Measurements from ENCODE around the gene PATE2.

Gene PATE2

DNA sequence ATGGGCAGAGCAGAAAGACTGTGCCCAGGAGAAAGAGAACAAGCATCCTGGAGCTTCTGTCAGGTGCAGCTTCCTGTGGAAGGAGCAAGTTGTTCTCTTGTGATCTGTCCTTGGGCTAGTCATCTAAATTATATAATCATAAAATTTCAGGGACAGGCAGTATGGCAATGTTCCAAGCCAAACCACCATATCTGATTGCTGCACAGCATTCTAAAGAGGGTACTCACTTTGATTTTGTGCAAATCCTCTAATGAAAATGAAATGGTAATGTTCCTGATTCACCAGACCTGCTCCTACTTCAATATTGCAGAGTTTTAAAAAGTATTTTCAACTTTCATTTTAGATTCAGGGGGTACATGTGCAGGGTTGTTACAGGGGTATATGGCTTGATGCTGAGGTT lies at the start of gene PATE2:
PATE2 (minus strand) TSS at position 101 of the 400 bp plus-strand sequence; CDS start at position 46, 55 bp downstream.
- DNase-seq = no peak

DNA sequence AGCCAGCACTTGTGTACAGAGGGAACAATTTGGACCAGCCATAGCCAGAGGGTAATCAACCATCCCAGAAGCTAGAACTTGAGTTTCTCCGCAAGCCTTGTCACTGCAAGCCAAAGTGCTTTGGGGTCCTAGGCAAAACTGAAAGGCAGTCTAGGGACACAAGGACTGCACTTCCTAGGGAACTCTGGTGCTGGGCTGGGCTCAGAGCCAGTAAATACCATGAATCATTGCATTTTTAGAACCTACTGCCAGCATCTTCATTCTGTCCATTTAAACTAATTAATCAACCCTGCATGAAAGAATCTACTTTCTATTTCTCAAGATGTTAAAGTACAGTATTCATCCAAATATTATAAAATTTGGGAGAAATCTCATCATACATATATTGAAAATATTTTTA lies 29.3 kb upstream of the PATE2 start:
- no peak for DNase-seq

DNA sequence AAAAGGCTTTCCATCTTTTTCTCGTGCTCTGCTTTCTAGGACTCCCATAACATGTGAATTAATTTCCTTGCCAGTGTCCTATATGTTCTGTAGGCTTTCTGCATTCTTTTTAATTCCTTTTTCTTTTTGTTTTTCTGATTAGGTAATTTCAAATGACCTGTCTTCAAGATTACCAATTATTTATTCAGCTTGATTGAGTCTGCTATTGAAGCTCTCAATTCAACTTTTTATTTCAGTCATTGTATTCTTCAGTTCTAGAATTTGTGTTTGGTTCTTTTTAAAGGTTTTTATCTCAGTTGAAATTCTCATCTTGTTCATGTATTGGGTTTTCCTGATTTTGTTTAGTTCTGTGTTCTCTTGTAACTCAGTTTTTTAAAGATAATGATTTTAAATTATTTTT lies 23.8 kb upstream of the PATE2 start:
- DNase-seq = no peak

GRCh38 chr11:125799808-125800207 lies 21.2 kb upstream of the PATE2 start:
- no peak for DNase-seq

- no peak for DNase-seq
Measured at GRCh38 chr11:125797641-125798040, 19.0 kb upstream of the PATE2 start.

- DNase-seq = no peak
Measured at GRCh38 chr11:125790825-125791224, 12.2 kb upstream of the PATE2 start.

GRCh38 chr11:125787827-125788226 lies 9.2 kb upstream of the PATE2 start, which contains the start of gene PATE3:
PATE3 (plus strand) TSS chr11:125788127; CDS start chr11:125788152, 25 bp downstream.
- no peak for DNase-seq

- no peak for DNase-seq
Measured at GRCh38 chr11:125784678-125785077, 6.0 kb upstream of the PATE2 start.

DNA sequence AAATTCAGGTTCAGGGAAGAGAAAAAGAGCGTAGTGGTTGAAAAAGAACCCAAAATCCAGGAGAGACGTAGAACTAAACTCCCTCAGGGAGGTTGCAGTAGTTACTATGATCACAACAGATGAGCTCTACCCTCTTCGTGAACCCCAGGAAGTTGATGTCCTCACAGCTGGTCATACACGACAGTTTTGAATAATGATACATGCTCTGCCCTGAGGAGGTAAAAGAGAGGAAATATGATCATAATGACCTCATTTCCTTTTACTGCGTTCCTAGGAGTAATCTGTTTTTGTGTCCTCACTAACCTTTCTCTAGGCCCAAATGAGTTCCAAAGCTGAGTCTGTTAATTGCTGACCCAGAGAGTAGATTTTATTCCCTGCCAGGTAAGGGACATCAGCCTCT lies 1.3 kb downstream of the PATE2 start:
- no peak for DNase-seq

GRCh38 chr11:125773516-125773915 lies 5.1 kb downstream of the PATE2 start:
- DNase-seq = no peak

DNA sequence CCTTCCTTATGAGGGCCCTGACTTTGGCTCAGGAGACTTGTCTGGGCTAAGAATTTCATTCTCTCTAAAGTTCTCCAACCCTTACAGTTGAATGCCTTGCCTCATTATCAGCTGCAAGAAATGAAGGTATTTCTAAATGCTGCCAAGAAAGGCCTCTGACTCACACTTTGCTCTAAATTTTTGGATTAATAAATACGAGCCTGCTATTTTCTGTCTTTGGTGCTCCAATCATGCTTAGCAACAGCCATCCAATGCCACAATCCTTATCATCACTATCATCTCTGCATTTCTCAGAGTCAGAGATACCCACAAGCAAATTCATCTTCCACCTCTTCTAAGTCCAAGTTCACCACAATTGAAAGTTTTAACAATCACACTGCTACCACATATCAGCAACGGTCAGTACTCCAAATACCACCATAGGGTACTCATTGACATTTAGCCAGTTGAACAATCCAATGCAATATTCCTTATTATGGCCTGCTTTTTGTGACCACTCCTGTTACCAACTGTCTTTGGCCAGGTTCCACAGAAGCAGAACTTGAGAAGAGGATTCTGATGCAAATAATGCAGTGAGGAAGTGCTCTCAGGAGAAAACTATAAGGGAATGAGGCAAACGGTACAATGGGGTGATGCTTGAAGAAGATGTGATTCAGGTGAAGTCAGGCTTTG lies 5.7 kb downstream of the PATE2 start:
- DNase-seq = no peak

GRCh38 chr11:125770583-125770982 lies 8.0 kb downstream of the PATE2 start:
- no peak for DNase-seq

DNA sequence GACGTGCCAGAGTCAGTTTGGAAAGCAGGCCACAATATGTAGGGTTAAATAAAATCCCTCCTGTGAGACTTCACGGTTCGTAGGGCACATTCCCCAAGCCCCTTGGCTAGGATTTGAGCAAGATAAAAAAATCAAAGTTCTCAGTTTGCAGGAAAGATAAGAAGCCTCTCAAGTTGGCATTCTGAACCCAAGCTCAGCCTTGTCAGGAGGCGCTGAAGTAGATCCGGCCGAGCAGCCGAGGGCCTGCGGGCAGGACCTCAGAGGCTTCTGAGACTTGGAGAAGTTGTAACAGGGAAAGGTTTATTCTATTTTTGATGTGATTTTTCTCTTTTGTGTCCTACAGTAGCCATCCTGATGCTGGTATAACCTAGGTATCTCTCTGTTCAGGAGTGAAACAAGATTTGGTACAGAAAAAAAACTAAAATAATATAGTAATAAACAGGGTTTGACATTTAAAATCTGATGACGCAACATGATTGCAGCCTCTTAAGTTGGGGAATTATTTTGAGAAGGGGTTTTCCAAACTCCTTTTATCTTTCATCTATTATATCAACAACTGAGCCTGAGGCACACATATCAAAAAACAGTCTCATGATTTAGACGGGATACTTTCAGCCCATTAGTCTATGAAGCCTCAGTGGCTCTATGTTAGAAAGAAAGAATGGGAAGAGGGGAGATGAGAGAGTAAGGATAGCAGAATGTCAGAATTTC lies 10.1 kb downstream of the PATE2 start:
- DNase-seq = no peak

GRCh38 chr11:125766251-125766650 lies 12.4 kb downstream of the PATE2 start:
- DNase-seq = no peak

DNA sequence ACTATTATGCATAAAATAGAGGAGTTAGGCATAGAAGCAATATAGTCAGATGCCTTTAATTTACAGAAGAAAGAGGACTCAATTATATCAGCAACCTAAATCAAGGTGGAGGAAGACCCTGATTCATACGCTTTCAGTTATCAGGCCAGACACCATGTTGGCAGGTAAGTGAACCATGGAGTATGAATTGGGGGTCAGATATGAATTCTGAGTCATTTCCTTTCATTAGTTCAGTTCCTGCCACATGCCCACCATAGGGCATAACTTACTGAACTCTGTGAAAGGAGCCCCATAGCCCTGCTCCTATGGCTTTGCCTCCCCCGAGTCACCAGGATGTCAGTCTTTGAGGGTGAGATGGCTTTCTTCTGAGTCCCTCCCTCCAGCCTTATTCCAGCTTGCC lies 15.1 kb downstream of the PATE2 start:
- no peak for DNase-seq

- no peak for DNase-seq
Measured at GRCh38 chr11:125762445-125762844, 16.2 kb downstream of the PATE2 start.

GRCh38 chr11:125756050-125756449 lies 22.6 kb downstream of the PATE2 start:
- no peak for DNase-seq

GRCh38 chr11:125750629-125751028 lies 28.0 kb downstream of the PATE2 start:
- no peak for DNase-seq

GRCh38 chr11:125745979-125746378 lies 32.6 kb downstream of the PATE2 start, which contains the start of gene PATE1:
PATE1 (plus strand) TSS chr11:125746279; CDS start chr11:125746305, 26 bp downstream.
- DNase-seq = no peak

GRCh38 chr11:125743681-125744080 lies 34.9 kb downstream of the PATE2 start:
- DNase-seq = no peak

DNA sequence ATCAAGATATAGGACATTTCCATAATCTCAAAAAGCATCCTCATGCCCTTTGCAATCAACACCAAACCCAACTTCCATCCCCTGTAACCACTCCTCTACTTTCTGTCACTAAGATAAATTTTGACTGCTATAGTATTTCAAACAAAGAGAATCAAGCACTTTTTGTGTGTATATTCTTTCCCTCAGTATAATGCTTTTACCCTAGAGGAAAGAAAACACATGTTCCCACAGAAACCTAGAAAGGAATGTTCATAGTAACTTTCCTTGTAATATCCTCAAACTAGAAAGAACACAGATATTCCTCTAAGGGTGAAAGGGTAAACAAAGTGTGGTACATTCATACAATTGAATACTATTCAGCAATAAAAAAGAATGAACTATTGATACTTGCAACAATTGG lies 38.0 kb downstream of the PATE2 start:
- DNase-seq = no peak

- no peak for DNase-seq
Measured at GRCh38 chr11:125728969-125729368, 49.7 kb downstream of the PATE2 start.

Data from stimulated activated CD4-positive, alpha-beta T cell treated with anti-CD3 and anti-CD28 coated beads, Interleukin-2, amount 100 ng/mL, for 48 hours (primary cell).